T-helper 9 cell (primary cell): ENCODE data around the gene REST.

Source experiments
- DNase-seq: peaks from one replicate; pipeline ENCODE4 v3.0.0-alpha.2; 2020

The REST gene

DNA sequence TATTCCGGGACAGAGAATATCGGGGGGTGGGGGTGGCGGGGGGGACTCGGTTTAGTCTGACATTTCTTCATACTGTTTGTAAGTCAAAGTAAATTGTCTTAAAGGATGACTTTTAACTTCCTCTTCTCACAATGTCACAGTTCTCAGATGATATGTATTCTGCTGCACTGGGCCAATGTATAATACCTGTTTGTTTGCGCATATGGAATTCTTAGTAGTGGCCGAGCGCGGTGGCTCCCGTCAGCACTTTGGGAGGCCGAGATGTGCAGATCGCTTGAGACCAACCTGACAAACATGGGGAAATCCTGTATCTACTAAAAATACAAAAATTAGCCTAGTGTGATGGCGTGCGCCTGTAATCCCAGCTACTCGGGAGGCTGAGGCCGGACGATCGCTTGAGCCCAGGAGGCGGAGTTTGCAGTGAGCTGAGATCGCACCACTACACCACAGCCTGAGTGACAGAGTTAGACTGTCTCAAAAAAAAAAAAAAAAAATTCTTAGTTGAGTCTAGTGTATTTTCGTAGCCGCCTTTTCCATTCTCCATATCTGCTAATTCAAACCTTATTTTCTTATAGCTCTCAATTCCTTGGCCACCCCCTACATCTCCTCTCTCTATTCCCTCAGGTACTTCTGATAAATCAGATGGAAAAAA is 71.8 kb downstream of the REST start:
- peak; percentile 10 for DNase-seq

DNA sequence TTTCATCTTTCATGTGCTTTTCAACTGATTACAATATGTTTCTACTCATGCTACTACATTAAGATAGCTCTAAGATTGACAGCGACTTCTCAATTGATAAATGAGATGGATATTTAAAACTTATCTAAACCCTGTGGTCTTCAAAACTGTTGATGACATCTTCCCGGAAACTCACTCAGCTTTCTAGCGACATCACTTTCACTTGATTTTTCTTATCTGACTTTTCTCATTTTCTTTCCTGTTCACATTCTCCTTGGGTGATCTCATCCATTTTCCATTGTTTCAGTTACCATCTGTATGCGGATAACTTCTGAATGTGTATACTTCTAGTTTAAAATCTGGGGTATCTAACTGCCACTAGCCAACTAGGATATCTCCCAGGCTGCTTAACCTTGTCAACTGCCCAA is 74.1 kb downstream of the REST start:
- DNase-seq: no peak

DNA sequence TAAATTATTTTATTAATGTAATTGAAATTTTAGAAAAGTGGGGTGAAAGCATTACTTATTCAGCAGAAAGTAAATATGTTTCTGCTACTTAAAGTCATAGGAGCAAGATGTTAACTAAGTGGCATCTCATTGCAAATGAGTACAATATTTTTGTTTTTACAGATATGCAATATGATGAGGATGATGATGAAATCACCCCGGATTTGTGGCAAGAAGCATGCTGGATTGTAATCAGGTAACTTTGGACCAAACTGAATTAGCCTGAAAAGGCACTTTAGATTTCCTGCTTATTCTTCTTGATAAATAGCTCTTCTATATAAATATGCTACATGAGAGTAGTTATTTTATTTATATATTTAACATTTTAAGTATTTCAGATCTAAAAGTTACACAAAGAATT is 78.5 kb downstream of the REST start:
- no peak for DNase-seq

DNA sequence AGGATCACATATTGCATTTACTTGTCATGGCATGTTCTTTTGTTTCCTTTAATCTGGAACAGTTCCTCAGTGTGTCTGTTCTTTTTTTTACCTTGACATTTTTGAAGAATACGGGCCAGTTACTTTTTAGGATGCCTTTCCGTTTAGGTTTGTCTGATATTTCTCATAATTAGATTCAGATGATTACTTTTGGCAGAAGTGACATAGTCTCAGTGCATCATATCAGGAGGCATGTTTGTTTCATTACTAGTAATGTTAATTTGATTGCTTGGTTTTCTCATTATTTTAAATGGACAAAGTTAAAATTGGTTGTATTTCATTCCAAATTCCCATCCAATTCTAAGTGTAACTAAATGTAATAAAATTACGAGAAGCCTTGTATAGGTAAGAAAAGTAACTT is 79.3 kb downstream of the REST start:
- DNase-seq: no peak

DNA sequence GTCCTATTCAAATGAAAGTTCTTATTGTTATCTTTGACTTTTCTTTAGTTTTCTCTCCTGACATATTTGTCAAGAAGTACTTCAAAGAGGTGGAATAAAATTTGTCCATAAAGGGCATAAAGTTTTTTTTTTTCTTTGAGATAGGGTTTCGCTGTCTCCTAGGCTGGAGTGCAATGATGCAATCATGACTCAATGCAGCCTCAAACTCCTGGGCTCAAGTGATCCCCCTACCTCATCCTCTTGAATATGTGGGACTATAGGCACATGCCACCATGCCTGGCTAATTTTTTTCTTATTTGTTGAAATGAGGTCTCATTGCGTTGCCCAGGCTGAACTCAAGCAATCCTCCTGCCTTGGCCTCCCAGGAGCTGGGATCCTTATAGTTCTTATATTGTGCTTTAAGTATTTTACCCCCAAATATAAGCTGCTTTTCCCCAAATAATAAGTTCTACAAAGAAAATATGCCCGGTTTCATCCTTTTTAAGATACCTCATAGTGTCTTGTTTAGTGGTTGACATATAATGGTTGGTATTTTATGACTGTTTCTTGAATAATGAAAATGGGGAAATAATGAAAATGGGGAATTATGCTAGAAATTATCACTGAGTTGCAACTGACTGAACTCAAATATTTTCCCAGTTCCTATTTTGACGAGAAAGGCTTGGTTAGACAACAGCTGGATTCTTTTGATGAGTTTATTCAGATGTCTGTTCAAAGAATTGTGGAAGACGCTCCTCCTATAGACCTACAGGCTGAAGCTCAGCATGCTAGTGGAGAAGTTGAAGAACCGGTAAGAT is 82.6 kb downstream of the REST start:
- no peak for DNase-seq

DNA sequence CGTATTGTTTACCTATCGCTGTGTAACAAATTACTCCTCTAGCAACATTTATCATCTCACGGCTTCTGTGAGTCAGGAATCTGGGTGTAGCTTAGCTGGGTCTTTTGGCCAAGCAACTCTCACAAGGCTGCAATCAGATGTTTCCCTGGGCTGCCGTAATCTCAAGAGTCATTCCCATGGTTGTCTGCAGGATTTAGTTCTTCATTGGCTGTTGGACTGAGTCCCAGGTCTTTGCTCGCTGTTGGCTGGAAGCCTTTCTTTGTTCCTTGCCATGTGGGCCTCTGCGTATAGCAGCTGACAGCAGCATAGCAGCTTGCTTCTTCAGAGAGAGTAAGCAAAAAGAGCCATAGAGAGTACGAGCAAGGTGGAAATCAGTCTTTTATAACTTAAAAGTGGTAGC is 87.8 kb downstream of the REST start:
- DNase-seq: no peak

DNA sequence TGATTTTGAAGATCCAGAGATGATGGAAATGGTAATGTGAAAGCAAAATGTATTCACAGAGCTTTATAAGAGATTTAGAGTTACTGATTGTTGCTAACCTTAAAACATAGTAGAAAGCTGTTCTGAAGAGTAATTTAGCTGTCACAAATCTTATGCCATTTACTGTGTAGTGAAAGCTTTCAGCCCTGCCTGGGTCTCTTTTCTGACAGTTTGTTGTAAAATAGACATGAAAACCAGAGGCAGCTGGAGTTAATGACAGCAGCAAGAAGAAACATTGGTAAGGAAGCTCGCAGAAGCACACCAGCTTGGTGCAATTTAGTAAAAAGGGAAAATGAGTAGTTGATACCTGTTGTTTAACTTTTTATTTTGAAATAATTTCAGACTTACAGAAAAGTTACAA is 92.1 kb downstream of the REST start:
- no peak for DNase-seq

DNA sequence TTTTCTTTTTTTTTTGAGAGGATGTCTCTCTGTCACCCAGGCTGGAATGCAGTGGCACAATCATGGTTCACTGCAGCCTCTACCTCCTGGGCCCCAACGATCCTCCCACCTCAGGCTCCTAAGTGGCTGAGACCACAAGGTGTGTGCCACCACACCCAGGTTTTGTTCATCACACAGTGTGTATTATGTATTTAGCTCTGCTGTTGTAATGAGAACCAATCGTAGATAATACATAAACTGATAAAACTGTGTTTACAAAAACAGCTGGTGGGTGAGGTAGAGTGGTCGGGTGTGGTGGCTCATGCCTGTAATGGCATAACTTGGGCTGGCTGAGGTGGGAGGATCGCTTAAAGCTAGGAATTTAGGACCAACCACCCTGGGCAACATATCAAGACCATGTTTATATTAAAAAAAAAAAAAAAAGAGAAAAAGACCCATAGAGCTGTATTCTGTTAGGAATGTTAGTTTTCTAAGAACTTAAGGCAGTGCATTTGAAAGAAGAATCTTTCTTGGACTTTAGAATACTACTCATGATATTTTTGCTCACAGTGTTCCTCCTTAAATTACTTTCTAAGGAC is 105.9 kb downstream of the REST start:
- no peak for DNase-seq
